H9 (cell line): Measurements from ENCODE around the gene PHKA1. TPM values are rescaled to one million over a fixed set of nuclear protein-coding genes. Genes with fewer than 3 reads are reported as not detected.

Experiments used
- DNase-seq: peaks from one replicate; pipeline ENCODE4 v3.0.0-alpha.2; 2017
- H2AFZ ChIP-seq: one replicate; pipeline ENCODE4 v1.6.1; 2013; ENCODE audit warnings: mild to moderate bottlenecking, low read length, control low read depth, moderate library complexity
- H2AK5ac ChIP-seq: 2 replicates; pipeline ENCODE4 v1.6.1; 2013; ENCODE audit warnings: low read length, control low read depth, mixed read lengths; ENCODE audit not compliant: insufficient read length
- H2BK120ac ChIP-seq: one replicate; pipeline ENCODE4 v1.6.1; 2013; ENCODE audit warnings: low read depth, mild to moderate bottlenecking, low read length, control low read depth, inconsistent platforms; ENCODE audit not compliant: poor library complexity, severe bottlenecking
- H2BK12ac ChIP-seq: 2 replicates; pipeline ENCODE4 v1.6.1; 2013; ENCODE audit warnings: low read length, control low read depth, mixed read lengths, low read depth; ENCODE audit not compliant: insufficient read length
- H2BK15ac ChIP-seq: 2 replicates; pipeline ENCODE4 v1.6.1; 2013; ENCODE audit warnings: low read depth, low read length, control low read depth
- H2BK20ac ChIP-seq: one replicate; pipeline ENCODE4 v1.6.1; 2013; ENCODE audit warnings: low read depth, mild to moderate bottlenecking, low read length, control low read depth, inconsistent platforms; ENCODE audit not compliant: poor library complexity, severe bottlenecking
- H2BK5ac ChIP-seq: 2 replicates; pipeline ENCODE4 v1.6.1; 2013; ENCODE audit warnings: low read length, control low read depth, mixed read lengths; ENCODE audit not compliant: insufficient read length
- H3K14ac ChIP-seq: 2 replicates; pipeline ENCODE4 v1.6.1; 2013; ENCODE audit warnings: low read length, control low read depth; ENCODE audit not compliant: insufficient read depth
- H3K18ac ChIP-seq: 2 replicates; pipeline ENCODE4 v1.6.1; 2013; ENCODE audit warnings: low read depth, mild to moderate bottlenecking, mixed read lengths, low read length, control low read depth; ENCODE audit not compliant: insufficient read length
- H3K23ac ChIP-seq: 2 replicates; pipeline ENCODE4 v1.6.1; 2013; ENCODE audit warnings: low read length, control low read depth, mixed read lengths, low read depth; ENCODE audit not compliant: insufficient read length
- H3K23me2 ChIP-seq: 2 replicates; pipeline ENCODE4 v1.6.1; 2013; ENCODE audit warnings: low read depth, mild to moderate bottlenecking, mixed read lengths, low read length, control low read depth; ENCODE audit not compliant: insufficient read length, poor library complexity, severe bottlenecking
- H3K27ac ChIP-seq: 2 replicates; pipeline ENCODE4 v1.5.1; 2013; ENCODE audit warnings: low read length, control low read depth, mixed read lengths, low read depth; ENCODE audit not compliant: insufficient read length
- H3K27me3 ChIP-seq: 2 replicates; pipeline ENCODE4 v1.6.1; 2013; ENCODE audit warnings: low read length, control low read depth, inconsistent platforms; ENCODE audit not compliant: insufficient read depth
- H3K4ac ChIP-seq: 2 replicates; pipeline ENCODE4 v1.6.1; 2013; ENCODE audit warnings: low read depth, mild to moderate bottlenecking, control low read depth, inconsistent platforms, low read length, moderate library complexity
- H3K4me1 ChIP-seq: 2 replicates; pipeline ENCODE4 v1.6.1; 2013; ENCODE audit warnings: low read length, control low read depth, inconsistent platforms; ENCODE audit not compliant: insufficient read depth
- H3K4me2 ChIP-seq: 2 replicates; pipeline ENCODE4 v1.6.1; 2013; ENCODE audit warnings: low read length, control low read depth, mixed read lengths; ENCODE audit not compliant: insufficient read length, insufficient read depth
- H3K56ac ChIP-seq: 2 replicates; pipeline ENCODE4 v1.6.1; 2013; ENCODE audit warnings: low read depth, mild to moderate bottlenecking, mixed read lengths, low read length, control low read depth; ENCODE audit not compliant: insufficient read length
- H3K79me1 ChIP-seq: 2 replicates; pipeline ENCODE4 v1.6.1; 2013; ENCODE audit warnings: low read depth, mild to moderate bottlenecking, moderate library complexity, low read length, control low read depth, inconsistent platforms; ENCODE audit not compliant: insufficient read depth, poor library complexity, severe bottlenecking
- H3K79me2 ChIP-seq: 2 replicates; pipeline ENCODE4 v1.6.1; 2013; ENCODE audit warnings: low read length, control low read depth, inconsistent platforms; ENCODE audit not compliant: insufficient read depth
- H3K9ac ChIP-seq: 2 replicates; pipeline ENCODE4 v1.6.1; 2013; ENCODE audit warnings: low read length, control low read depth, mixed read lengths; ENCODE audit not compliant: insufficient read length; ENCODE audit errors: extremely low read depth
- H3K9me3 ChIP-seq: one replicate; pipeline ENCODE4 v1.6.1; 2013; ENCODE audit warnings: low read depth, low read length, inconsistent platforms; ENCODE audit not compliant: control insufficient read depth
- H3T11ph ChIP-seq: one replicate; pipeline ENCODE4 v1.6.1; 2013; ENCODE audit warnings: mild to moderate bottlenecking, low read length, control low read depth, inconsistent platforms
- H4K20me1 ChIP-seq: one replicate; pipeline ENCODE4 v1.6.1; 2013; ENCODE audit not compliant: control insufficient read depth, insufficient read length, insufficient read depth
- H4K5ac ChIP-seq: 2 replicates; pipeline ENCODE4 v1.6.1; 2013; ENCODE audit warnings: low read depth, mild to moderate bottlenecking, mixed read lengths, low read length, control low read depth; ENCODE audit not compliant: insufficient read length
- H4K8ac ChIP-seq: replicated peaks from 2 replicates; pipeline ENCODE4 v1.6.1; 2013; ENCODE audit warnings: low read length, control low read depth, mixed read lengths, low read depth; ENCODE audit not compliant: insufficient read length
- H4K91ac ChIP-seq: 2 replicates; pipeline ENCODE4 v1.6.1; 2013; ENCODE audit warnings: low read depth, mild to moderate bottlenecking, moderate library complexity, mixed read lengths, low read length, control low read depth; ENCODE audit not compliant: insufficient read length
- H3K27ac Mint-ChIP-seq, 3 experiments: 2 replicates in 2 of 3; 3 replicates in 1 of 3; pipeline ENCODE4 v1.8.0; 2020 to 2021; ENCODE audit warnings: mixed read lengths in 3 of 3, mild to moderate bottlenecking in 1 of 3, moderate library complexity in 1 of 3
- H3K27me3 Mint-ChIP-seq: 2 replicates; pipeline ENCODE4 v1.8.0; 2021; ENCODE audit warnings: low read depth, mild to moderate bottlenecking, moderate library complexity, mixed read lengths
- H3K36me3 Mint-ChIP-seq, 3 experiments: 2 replicates in 2 of 3; 3 replicates in 1 of 3; pipeline ENCODE4 v1.8.0; 2020 to 2021; ENCODE audit warnings: low read depth in 3 of 3, mixed read lengths in 3 of 3; ENCODE audit not compliant: insufficient read depth in 1 of 3
- H3K4me1 Mint-ChIP-seq, 2 experiments: 2 replicates each; pipeline ENCODE4 v1.8.0; 2020; ENCODE audit warnings: mixed read lengths in 2 of 2
- H3K4me3 Mint-ChIP-seq, 2 experiments: 2 replicates in 1 of 2; 3 replicates in 1 of 2; pipeline ENCODE4 v1.8.0; 2020 to 2021; ENCODE audit warnings: mild to moderate bottlenecking in 2 of 2, mixed read lengths in 2 of 2, moderate library complexity in 1 of 2
- H3K9me3 Mint-ChIP-seq, 2 experiments: 2 replicates in 1 of 2; 3 replicates in 1 of 2; pipeline ENCODE4 v1.8.0; 2020; ENCODE audit warnings: mild to moderate bottlenecking in 2 of 2, mixed read lengths in 2 of 2, moderate library complexity in 1 of 2
- CTCF ChIP-seq: fragments of 200-600 bp; sonication (generic); conservative IDR thresholded peaks from 3 replicates; pipeline ENCODE4 v1.8.0; 2021; ENCODE audit warnings: antibody characterized with exemption, mild to moderate bottlenecking
- WGBS: extraction: QIAGEN DNeasy Blood & Tissue Kit; methylation state at CpG from one replicate; pipeline ENCODE4 v1.1.7; 2013; ENCODE audit warnings: missing lambda C conversion rate, low lambda C conversion rate, mixed read lengths; ENCODE audit not compliant: insufficient read length; ENCODE audit errors: extremely low coverage; 5-methylcytosine and 5-hydroxymethylcytosine counted together
- total RNA-seq: library from RNA; stranded (reverse); gene quantifications from 2 replicates; pipeline ENCODE4 v1.2.1, GENCODE V29; 2021

PHKA1 gene
- total RNA-seq, 1 experiment from 2014 or later, result 6.6 TPM

- TF ChIP-seq CTCF, result no peak
- Histone ChIP-seq H4K91ac (no peak overlapping the region), H3K4me2 (no peak overlapping the region), H3K79me1 (no peaks in the 10 kb centered on the region), H3T11ph (no peak overlapping the region), H3K23ac (no peak overlapping the region), H2BK15ac (no peak overlapping the region), H3K4ac (no peak overlapping the region), H3K23me2 (no peaks in the 10 kb centered on the region), H2BK20ac (no peak overlapping the region), H2AFZ (no peak overlapping the region), H3K56ac (no peak overlapping the region), H4K20me1 (no peaks in the 10 kb centered on the region), H2AK5ac (no peak overlapping the region), H3K27ac (no peak overlapping the region), H4K5ac (no peak overlapping the region), H2BK5ac (no peak overlapping the region), H2BK120ac (no peak overlapping the region), H3K4me1 (no peaks in the 10 kb centered on the region), H4K8ac (no peak overlapping the region), H3K9ac (no peak overlapping the region), H2BK12ac (no peak overlapping the region), H3K27me3 (no peaks in the 10 kb centered on the region), H3K9me3 (peaks cover 20% of the 10 kb centered on the region), H3K14ac (no peak overlapping the region), H3K18ac (no peak overlapping the region), H3K79me2 (no peaks in the 10 kb centered on the region)
- Mint-ChIP-seq H3K4me1 (no peaks in the 10 kb centered on the region), H3K4me3 (no peak overlapping the region; a peak in 1 of 5 replicates), H3K9me3 (peaks cover 57 to 67% of the 10 kb centered on the region in 2 experiments), H3K27me3 (no peaks in the 10 kb centered on the region), H3K27ac (peak overlapping the region in 1 of 3 experiments; percentile 90; a peak in 1 of 7 replicates), H3K36me3 (peaks cover 0 to 9% (median 4%) of the 10 kb centered on the region in 3 experiments; a peak in 3 of 7 replicates)
- WGBS, result no CpG with 5 or more reads among the region's 9 CpGs
- DNase-seq, result no peak
Observed at GRCh38 chrX:72620550-72621145, 93.5 kb downstream of the PHKA1 start.
